T-helper 2 cell (primary cell): Measurements from ENCODE around the gene CRYBA1.
A peak's percentile ranks its signal among the peaks of the same experiment; 100 is the strongest.
"Not testable (repeated sequence)": the region's sequence is repeated elsewhere in the genome, so short reads cannot be mapped to it uniquely, and the experiment has no call there.

Source experiments
- DNase-seq, 5 experiments: peaks; one replicate each; pipeline versions ENCODE4 v3.0.0 to v3.0.0-alpha.2; 2012 to 2022

Gene CRYBA1

DNA sequence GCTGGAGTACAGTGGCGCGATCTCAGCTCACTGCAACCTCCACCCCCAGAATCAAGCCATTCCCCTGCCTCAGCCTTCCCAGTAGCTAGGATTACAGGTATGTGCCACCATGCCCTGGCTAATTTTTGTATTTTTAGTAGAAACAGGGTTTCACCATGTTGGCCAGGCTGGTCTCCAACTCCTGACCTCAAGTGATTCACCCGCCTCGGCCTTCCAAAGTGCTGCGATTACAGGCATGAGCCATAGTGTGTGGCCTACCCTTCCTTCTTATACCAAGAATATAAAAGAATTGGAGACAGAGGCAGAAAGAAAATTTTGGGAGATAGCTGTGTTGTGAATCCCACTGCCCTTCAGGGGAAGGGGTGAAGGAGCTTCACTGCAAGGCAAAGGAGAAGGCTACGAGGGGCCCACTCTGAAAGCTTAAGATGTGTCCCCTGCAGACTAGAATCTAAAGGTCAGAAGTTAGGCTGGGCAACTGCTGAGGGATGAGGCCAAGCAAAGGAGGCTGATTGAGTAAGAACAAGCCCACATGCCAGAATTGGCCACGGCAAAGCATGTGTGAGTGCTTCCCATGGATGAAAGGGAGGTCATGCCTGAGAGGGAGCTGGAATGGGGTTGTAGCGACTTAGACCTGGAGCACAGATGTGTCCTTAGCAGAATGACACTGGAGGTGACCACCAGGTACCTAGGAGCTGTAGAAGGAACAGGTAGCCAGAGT lies 8.4 kb upstream of the CRYBA1 start:
- no peak for DNase-seq

DNA sequence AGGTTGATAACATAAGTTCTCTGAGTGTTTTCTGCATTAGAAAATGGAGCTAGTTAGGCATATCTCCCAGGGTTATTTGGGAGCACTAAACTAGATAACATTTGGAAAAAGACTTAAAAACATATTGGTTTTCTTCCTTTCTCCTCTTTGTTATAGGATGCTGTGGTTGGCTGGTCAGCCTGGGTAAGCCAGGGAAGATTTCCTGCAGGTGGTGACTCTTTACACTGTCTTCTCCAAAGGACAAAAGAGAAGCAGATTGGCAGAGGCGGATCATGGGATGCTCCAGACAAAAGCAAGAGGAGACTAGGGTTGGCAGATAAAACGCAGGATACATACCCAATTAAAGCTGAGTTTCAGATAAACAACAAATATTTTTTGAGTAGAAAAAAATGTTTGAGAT lies 6.2 kb upstream of the CRYBA1 start:
- DNase-seq = no peak

DNA sequence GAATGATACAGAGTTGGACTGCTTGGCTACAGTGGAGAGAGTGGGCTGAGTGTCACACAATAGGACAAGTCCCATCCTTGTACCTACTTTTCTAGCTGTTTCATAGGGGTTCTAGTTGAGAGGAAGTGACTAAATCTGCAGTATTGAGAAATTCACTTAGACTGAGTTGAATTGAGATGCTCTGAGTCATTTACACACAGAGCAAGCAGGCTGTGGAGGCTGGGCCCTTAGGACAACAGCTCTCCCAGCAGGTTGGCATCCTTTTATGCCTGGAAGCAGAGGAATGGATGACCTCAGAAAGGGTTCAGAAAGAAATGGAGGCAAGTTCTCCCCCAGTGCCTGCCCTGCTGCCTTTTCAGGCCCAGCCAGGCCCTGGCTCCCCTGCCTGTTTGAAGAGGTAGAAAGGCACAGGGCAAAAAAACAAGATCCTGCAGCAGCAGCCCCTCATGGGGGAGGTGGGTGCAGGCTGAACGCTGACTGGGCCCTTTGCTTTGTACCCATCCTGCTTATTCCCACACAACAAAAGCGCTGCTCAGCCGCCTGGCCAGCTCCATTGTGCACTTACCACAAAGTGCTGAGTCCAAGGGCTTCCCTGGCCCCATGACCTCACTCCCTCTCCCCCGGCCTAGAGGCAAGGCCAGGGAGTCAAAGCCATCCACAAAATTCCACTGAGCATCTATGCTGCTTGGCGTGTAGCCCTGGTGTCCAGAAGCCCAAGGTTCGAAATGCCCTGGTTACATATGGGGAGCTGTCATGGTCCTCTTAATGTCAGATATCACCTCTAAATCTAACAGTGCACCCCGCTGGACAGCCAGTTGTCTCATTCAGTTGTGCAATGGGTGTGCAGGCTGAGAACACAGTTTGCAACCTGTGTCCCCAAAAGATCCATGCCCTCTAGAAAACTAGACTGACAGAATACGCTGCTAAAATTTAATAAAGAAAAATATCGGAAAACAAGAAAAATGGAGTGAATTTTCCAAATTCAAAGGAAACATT lies 5.4 kb upstream of the CRYBA1 start:
- DNase-seq = peak in 1 of 5 experiments; percentile 51

DNA sequence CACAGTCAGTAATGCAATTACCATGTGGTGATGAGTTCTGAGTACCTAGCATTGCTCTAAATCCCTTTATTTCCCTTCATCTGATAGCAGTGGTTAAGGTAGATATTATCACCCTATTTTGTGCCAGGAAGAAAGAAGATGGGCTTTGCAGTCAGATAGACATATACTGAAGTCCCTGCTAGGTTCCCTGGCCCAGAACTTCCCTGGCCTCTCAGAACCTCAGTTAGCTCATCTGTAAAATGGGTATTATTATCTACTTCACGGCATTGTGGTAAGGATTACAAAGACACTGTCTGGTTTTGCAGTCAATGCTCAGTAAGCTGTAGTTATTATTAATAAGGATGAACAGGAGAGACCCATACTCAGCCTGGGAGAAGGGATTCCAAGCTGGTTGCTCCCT lies 4.6 kb upstream of the CRYBA1 start:
- DNase-seq = no peak

DNA sequence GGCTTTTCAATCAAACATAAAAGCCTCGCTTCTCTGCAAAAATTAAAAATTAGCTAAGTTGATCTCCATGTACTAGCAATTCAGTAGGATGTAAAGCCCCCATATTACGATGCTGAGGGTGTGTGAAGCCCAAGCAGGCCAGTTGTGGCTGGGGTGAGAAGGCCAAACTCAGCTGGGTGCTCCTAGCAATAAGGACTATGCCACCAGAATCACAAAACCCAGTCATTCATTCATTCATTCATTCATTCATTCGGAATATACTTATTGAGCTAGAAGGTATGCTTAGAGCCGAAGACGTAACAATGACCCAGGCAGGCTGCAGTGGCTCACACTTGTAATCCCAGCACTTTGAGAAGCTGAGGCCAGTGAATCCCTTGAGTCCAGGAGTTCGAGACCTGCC lies 3.9 kb upstream of the CRYBA1 start:
- DNase-seq = no peak

DNA sequence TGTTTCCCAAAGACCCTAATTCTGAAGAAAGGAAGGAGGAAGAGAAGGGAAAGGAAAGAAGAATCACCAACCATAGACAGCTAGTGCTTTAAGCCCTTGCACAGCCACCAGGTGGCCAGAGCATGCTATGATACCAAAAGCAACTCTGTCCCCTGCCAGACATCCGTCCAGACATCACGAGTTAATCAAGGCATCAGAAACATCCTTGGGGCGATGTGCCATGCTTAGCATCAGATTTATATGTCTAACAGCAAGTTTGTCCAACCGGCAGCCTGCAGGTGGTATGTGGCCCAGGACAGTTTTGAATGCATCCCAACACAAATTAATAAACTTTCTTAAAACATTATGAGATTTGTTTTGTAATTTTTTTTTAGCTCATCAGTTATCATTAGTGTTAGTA lies 2.9 kb upstream of the CRYBA1 start:
- DNase-seq = peak in 1 of 5 experiments; percentile 31

DNA sequence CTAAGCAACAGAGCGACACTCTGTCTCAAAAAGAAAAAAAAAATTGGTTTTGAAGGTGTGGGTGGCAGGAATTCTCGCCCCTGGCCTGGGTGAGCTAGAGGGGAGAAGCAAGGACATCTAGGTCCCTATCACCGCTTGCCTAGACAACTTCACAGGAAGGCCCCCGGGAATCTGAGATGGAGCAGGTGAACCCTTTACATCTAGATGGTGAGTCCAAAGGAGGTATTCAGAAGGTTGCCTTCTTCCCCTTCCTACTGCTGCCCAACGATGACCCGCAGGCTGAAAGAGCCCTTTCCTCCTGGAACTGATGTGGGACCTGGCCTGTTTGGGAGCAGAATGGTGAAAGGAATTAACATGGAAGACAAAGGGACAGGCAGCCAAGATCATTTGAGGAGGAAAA lies 1.3 kb upstream of the CRYBA1 start:
- DNase-seq = no peak

DNA sequence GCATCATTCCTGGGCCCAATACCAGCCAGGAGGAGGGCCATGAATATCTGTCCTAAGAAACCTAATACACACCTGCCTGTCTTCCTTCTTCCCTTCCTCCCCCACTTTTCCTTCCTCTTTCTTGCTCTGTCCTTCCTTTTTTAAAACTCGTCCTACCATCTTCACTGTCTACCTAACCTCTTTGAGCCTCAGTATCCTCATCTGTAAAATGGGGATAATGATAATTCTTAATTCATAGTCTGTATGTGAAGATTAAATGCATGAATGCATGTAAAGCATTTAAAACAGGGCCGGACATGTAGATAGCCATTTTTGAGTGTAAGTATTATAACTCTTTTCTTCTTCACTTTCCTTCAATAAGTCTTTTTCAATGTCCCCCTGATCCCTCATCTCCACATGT lies 560 bp downstream of the CRYBA1 start:
- no peak for DNase-seq

DNA sequence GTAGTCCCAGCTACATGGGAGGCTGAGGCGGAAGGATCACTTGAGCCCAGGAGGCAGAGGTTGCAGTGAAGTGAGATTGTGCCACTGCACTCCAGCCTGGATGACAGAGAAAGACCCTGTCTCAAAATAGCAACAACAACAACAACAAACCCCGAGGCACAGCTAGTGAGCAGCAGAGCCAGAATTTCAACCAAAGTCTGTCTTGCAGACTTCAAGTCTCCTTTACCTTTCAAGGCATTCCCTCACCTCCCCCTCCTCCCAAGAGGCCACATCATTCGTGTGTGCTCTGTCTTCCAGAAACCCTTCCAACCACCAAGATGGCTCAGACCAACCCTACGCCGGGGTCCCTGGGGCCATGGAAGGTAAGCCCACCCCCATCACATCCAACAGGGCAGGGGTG lies 2.2 kb downstream of the CRYBA1 start:
- no peak for DNase-seq

DNA sequence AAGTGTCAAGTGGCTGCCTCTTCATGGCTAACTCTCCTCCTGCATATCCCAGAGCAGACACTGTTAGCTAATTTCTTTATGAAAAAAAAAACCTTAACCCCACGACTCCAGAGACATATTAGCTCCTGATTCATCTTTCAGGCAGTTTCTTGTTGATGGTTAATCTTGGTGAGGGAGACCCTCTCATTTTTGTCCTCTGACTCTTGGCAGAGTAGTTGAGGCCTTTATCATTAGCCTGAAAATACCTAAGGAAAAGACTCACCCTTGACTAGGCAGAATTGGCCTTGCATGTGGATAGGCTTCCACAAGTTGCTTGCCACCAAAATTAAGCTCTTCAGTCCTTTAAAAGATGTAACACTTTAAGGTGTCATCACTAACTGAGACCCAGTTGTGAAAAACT lies 4.0 kb downstream of the CRYBA1 start:
- no peak for DNase-seq

DNA sequence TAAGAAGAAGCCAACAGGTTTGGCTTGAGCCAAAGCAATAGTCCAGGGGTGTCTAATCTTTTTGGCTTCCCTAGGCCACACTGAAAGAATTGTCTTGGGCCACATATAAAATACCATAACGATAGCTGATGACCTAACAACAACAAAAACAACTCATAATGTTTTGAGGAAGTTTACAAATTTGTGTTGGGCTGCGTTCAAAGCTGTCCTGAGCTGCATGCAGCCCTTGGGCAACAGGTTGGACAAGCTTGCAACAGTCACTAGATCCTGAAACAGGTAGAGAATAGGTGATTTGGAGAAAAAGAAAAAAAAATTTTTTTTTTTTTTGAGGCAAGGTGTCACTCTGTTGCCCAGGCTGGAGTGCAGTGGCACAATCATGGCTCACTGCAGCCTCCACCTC lies 4.5 kb downstream of the CRYBA1 start:
- DNase-seq = no peak

DNA sequence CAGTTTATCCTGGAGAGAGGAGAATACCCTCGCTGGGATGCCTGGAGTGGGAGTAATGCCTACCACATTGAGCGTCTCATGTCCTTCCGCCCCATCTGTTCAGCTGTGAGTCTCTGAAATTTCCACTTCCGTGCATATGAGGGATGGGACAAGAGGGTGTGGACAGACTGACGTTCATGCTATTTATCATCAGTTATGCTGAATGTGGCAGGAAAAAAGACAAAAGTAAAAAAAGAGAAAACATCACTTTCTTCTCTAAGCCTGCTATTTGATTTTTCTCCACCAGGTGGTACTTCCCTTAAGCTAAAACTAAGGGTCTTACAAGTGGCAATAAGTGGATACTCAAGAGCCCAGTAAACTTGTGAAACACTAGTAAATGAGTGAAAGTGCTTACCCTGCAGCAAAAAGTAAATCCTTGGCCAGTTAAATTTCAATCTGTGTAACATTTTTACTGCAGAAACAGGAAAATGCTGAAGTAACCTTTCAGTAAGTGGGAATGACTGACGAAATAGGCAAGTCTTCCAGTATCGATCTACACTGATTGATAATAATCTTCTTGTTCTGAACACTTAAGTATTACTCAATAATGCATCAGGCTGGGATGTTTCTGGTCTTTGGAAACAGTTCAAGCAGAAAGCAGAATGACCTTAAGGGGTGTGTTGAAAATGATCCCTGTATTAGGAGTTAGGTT lies 5.6 kb downstream of the CRYBA1 start:
- DNase-seq = peak in 1 of 5 experiments; percentile 21

DNA sequence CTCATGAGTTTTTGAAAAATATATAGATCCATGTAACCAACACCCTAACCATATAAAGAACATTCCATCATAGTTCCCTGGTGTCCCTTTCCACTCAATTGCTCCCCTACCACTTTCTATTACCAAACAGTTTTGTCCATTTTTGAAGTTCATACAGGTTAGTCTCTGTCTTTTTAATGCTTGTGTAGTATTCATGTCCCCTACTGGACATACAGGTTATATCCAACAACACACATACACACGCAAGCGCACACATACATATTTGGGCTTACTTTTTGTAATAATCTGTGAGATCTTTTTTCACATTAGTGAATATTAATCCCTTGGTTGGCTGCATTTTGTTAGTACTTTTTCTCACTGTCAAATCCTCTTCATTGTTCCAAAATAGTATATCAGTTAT lies 6.4 kb downstream of the CRYBA1 start:
- no peak for DNase-seq

DNA sequence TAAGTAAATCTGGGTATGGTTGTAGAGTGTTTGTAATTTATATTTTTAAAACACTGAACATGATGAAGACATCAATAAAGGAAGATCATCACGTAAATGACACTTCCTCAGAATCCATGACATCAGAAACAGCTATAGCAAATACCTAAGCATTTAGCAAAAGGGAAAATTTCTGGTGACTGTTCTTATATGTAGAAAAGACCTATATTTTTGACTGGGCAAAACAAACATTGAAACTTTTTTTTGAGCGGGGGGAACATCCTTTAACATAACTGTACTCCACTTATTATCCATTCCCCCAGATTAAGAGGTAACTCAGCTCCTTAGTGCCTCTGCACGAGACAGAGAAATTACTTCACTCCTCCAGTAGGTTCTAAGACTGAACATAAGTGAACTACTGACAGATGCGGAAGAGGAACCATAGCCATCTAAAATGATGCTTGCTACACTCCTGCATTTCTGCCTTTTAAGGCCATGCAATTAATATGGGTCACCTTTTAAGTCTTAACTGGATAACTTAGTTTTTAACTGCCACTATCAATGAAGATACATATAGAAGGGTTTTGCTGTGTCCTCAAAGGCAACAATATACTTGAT lies 9.4 kb downstream of the CRYBA1 start:
- DNase-seq = no peak

DNA sequence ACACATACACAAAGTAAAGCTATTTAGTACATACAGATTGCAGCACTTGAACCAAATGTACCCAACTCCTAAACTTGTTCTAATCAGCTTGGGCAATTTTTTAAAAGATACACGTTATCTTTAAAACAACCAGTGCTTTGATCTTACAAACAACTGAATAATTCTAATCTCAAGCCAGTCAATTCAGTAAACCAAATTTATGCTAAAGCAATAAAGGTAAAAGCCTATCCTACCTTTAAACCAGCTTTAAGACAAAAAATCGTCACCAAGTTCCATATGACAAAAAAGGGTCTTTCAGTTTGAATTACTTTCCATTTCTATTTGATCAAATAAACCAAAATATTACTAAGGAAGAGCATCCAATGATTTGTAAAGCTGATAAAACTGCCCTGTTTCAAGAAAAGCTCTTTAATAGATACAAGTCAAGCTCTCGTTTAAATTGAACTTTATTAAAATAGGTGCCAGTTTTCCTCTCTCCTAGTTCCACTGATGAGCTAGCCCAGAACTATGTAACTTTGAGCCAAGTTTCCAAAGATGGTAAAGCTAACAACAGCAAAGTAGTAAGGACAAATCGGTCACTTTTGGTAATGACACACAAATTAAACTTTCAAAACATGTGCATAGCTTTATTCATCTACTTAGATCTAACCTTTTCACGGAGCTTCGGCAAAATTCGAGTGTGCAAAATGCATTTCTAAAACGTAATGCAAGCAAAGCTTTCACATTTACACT lies 10.2 kb downstream of the CRYBA1 start:
- DNase-seq = peak in 1 of 5 experiments; percentile 10

DNA sequence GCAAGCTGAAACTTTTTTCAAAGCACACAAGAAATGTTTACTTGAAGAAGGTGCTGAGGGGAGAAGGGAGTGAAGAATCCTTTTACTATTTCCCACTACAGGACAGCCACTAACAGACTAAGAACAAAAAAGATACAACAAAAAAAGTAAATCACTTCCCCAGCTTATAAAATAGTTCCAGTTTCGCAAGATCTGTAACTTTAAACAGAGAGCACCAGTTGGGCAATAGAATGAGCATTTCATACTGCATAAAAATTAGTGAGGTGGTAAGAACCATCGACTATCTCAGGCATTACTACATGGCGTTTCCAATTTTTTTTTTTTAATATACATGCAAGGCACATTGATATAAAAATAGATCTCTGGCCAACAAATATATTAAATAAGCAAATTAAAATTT lies 11.1 kb downstream of the CRYBA1 start:
- DNase-seq = no peak

DNA sequence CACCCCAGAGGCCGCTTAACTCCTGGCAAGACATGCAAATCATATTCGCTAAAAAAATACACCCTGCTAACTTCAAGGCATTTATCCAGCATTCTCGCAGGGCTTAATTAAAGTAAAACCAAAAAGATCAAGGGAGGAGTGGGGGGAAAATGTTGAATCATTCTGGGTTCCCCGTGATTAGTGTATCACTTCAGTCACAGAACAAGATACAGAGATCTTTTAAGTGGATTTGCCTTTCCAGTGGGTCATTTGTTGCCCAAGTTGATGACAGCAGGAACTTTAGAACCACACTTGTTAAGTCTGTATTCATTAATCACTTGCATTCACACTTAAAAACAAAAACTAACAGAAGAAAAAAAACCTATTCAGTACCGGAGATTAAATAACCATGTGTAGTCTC lies 17.3 kb downstream of the CRYBA1 start:
- no peak for DNase-seq

DNA sequence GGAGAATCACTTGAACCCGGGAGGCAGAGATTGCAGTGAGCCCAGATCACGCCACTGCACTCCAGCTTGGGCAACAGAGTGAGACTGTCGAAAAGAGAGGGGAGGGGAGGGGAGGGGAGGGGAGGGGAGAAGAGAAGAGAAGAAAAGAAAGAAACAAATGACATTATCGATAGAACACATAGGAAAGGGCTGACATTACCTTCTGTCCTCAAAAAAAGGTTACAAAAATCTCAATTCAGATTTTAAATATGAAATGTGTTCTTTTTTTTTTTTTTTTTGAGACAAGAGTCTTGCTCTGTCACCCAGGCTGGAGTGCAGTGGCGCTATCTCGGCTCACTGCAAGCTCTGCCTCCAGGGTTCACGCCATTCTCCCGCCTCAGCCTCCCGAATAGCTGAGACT lies 25.3 kb downstream of the CRYBA1 start:
- not testable (repeated sequence) for DNase-seq

DNA sequence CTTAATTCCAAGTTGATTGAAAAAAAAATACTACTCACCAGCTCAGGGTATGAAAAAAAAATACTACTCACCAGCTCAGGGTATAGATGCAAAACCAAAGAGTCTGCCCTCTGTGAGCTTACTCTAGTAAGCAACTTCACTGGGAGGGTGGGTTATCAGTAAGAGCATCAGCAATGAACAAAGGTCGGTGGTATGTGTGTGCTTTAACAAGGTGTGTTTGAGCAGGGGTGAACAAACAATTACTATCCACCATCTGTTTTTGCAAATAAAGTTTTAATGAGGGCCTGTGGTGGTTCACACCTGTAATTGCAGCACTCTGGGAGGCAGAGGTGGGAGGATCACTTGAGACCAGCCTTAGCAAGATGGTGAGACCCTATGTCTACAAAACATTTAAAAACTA lies 27.3 kb downstream of the CRYBA1 start:
- DNase-seq = no peak

DNA sequence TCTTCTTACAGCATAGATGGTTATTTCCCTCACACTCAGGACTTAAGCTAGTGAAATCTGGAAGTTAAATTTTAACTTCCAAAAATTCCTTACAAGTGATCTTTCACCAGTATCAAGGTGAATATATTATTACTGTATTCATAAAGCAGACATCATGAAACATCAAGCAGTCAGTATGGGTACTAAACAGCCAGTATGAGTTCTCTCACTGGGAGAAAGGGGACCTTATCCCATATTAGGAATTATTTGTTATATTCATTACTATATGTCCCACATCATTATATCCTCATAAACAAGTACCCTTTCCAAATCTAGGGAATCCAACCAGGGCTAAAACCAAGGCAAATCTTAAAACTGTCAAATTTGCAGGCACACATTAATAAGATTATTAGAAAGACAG lies 32.0 kb downstream of the CRYBA1 start:
- no peak for DNase-seq

DNA sequence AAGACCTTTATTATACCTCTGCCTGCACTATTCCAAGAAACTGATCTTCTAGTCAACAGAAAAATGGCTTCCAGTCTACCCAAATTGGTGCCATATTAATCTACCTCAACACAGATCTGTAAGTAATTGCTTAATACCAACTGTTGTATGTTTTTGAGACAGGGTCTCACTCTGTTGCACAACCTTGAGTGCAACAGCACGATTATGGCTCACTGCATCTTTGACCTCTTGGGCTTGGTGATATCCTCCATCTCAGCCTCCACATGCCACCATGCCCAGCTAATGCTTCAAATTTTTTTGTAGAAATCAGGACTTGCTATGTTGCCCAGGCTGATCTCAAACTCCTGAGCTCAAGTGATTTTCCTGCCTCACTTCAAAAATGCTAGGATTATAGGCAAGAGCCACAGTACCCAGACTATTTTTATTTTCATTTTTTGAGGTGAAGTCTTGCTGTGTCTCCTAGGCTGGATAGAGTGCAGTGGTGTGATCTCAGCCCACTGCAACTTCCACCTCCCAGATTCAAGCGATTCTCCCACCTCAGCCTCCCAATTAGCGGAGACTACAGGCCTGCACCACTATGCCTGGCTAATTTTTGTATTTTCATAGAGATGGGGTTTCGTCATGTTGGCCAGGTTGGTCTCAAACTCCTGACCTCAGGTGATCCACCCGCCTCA lies 32.9 kb downstream of the CRYBA1 start:
- DNase-seq = no peak

DNA sequence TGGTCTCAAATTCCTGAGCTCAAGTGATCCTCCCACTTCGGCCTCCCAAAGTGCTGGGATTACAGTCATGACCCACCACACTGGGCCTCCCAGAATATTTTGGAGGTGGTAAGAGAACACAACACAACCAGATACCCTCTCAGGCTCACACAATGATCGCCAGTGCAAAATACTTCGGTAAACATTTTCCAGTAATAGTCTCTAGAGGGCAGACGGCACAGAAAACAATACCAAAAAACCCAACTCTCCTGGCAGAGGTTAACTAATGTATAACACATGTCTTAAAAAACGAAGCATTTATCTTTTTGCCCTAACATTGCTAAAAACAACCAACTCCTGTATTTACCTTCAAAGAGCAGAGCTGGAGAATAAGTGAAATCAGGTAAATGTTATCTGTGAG lies 36.8 kb downstream of the CRYBA1 start:
- no peak for DNase-seq
